HEK293 (cell line): ENCODE results near the gene H3-3A.

Experiments
- CTCF ChIA-PET: fragments of 350-600 bp; formaldehyde crosslinking; extraction: SDS; loops from one replicate; lab custom pipeline; 2021; ENCODE audit warnings: antibody characterized with exemption; lab: Yijun Ruan, JAX
- POLR2A ChIA-PET: fragments of 300-600 bp; formaldehyde crosslinking; extraction: SDS; loops from one replicate; lab custom pipeline; 2020; ENCODE audit warnings: antibody characterized with exemption, inconsistent platforms; lab: Yijun Ruan, JAX
- H3K27ac ChIP-seq: fragments of 200-500 bp; sonication (Bioruptor generic); 2 replicates; pipeline ENCODE4 v1.5.1; 2014; ENCODE audit warnings: low read depth, low read length, control low read depth, inconsistent platforms; ENCODE audit errors: extremely low read depth
- H3K36me3 ChIP-seq, 2 experiments: fragments of 200-500 bp in 1 of 2; sonication (Bioruptor generic) in 1 of 2; 1 replicate in 1 of 2; 2 replicates in 1 of 2; pipeline ENCODE4 v1.5.1; 2014 to 2017; ENCODE audit warnings: inconsistent platforms in 2 of 2, low read length in 2 of 2; ENCODE audit not compliant: control insufficient read depth in 2 of 2, insufficient read depth in 1 of 2
- H3K4me1 ChIP-seq: fragments of 200-500 bp; sonication (Bioruptor generic); 2 replicates; pipeline ENCODE4 v1.5.1; 2014; ENCODE audit warnings: mild to moderate bottlenecking, low read length, inconsistent platforms; ENCODE audit not compliant: control insufficient read depth, insufficient read depth
- H3K4me3 ChIP-seq: 2 replicates; pipeline ENCODE4 v1.5.1; 2011; ENCODE audit warnings: low read depth, mild to moderate bottlenecking, control low read depth, low read length, moderate library complexity
- H3K9me3 ChIP-seq: fragments of 200-500 bp; sonication (Bioruptor generic); 2 replicates; pipeline ENCODE4 v1.5.1; 2014; ENCODE audit warnings: low read depth, low read length, inconsistent platforms; ENCODE audit not compliant: control insufficient read depth, insufficient read depth
- FEZF1 ChIP-seq: fragments of 450-650 bp; formaldehyde crosslinking; IDR thresholded peaks from 2 replicates; pipeline ENCODE4 v1.5.1; 2016; ENCODE audit warnings: missing biosample characterization, missing genetic modification characterization
- GLIS2 ChIP-seq: fragments of 450-650 bp; formaldehyde crosslinking; IDR thresholded peaks from 2 replicates; pipeline ENCODE4 v1.5.1; 2016; ENCODE audit warnings: missing biosample characterization, missing genetic modification characterization
- INSM2 ChIP-seq: fragments of 450-650 bp; formaldehyde crosslinking; IDR thresholded peaks from 2 replicates; pipeline ENCODE4 v1.5.1; 2016; ENCODE audit warnings: missing biosample characterization, missing genetic modification characterization
- KLF17 ChIP-seq: fragments of 450-650 bp; formaldehyde crosslinking; IDR thresholded peaks from 2 replicates; pipeline ENCODE4 v1.5.1; 2016; ENCODE audit warnings: missing biosample characterization, missing genetic modification characterization
- KLF7 ChIP-seq: fragments of 450-650 bp; formaldehyde crosslinking; IDR thresholded peaks from 2 replicates; pipeline ENCODE4 v1.5.1; 2016; ENCODE audit warnings: missing biosample characterization, missing genetic modification characterization, borderline replicate concordance
- PBX3 ChIP-seq: sonication (generic); formaldehyde crosslinking; IDR thresholded peaks from 2 replicates; pipeline ENCODE4 v1.8.1; 2022; ENCODE audit warnings: mild to moderate bottlenecking, moderate library complexity, missing genetic modification reagents
- SCRT2 ChIP-seq: fragments of 450-650 bp; formaldehyde crosslinking; IDR thresholded peaks from 2 replicates; pipeline ENCODE4 v1.5.1; 2016; ENCODE audit warnings: missing biosample characterization, missing genetic modification characterization
- SP2 ChIP-seq: fragments of 450-650 bp; formaldehyde crosslinking; IDR thresholded peaks from 2 replicates; pipeline ENCODE4 v1.5.1; 2016; ENCODE audit warnings: missing biosample characterization, missing genetic modification characterization
- TCF7L2 ChIP-seq: IDR thresholded peaks from 2 replicates; pipeline ENCODE4 v1.6.1; 2011; ENCODE audit warnings: low read depth, mild to moderate bottlenecking, inconsistent platforms, low read length, moderate library complexity, borderline replicate concordance
- ZBTB21 ChIP-seq: fragments of 450-650 bp; formaldehyde crosslinking; IDR thresholded peaks from 2 replicates; pipeline ENCODE4 v1.5.1; 2017; ENCODE audit warnings: missing biosample characterization, missing genetic modification characterization
- ZBTB7A ChIP-seq: fragments of 450-650 bp; formaldehyde crosslinking; IDR thresholded peaks from 2 replicates; pipeline ENCODE4 v1.5.1; 2016; ENCODE audit warnings: low read depth, missing biosample characterization, missing genetic modification characterization
- ZBTB8A ChIP-seq: fragments of 450-650 bp; formaldehyde crosslinking; IDR thresholded peaks from 2 replicates; pipeline ENCODE4 v1.5.1; 2016; ENCODE audit warnings: missing biosample characterization, missing genetic modification characterization
- ZEB2 ChIP-seq: fragments of 450-650 bp; formaldehyde crosslinking; IDR thresholded peaks from 2 replicates; pipeline ENCODE4 v1.5.1; 2016; ENCODE audit warnings: missing biosample characterization, missing genetic modification characterization
- ZFP69B ChIP-seq: fragments of 450-650 bp; formaldehyde crosslinking; IDR thresholded peaks from 2 replicates; pipeline ENCODE4 v1.5.1; 2016; ENCODE audit warnings: missing biosample characterization, missing genetic modification characterization
- ZNF121 ChIP-seq: fragments of 450-650 bp; formaldehyde crosslinking; IDR thresholded peaks from 2 replicates; pipeline ENCODE4 v1.5.1; 2016; ENCODE audit warnings: missing biosample characterization, missing genetic modification characterization
- ZNF138 ChIP-seq: fragments of 450-650 bp; formaldehyde crosslinking; IDR thresholded peaks from 2 replicates; pipeline ENCODE4 v1.5.1; 2016; ENCODE audit warnings: missing biosample characterization, missing genetic modification characterization, borderline replicate concordance
- ZNF155 ChIP-seq: fragments of 450-650 bp; formaldehyde crosslinking; IDR thresholded peaks from 2 replicates; pipeline ENCODE4 v1.5.1; 2016; ENCODE audit warnings: missing biosample characterization, missing genetic modification characterization
- ZNF350 ChIP-seq: fragments of 450-650 bp; formaldehyde crosslinking; IDR thresholded peaks from 2 replicates; pipeline ENCODE4 v1.5.0; 2017; ENCODE audit warnings: missing biosample characterization, mild to moderate bottlenecking, missing genetic modification characterization
- ZNF416 ChIP-seq: fragments of 450-650 bp; formaldehyde crosslinking; IDR thresholded peaks from 2 replicates; pipeline ENCODE4 v1.5.1; 2016; ENCODE audit warnings: missing biosample characterization, missing genetic modification characterization
- ZNF423 ChIP-seq: fragments of 450-650 bp; formaldehyde crosslinking; IDR thresholded peaks from 2 replicates; pipeline ENCODE4 v1.5.1; 2016; ENCODE audit warnings: missing biosample characterization, missing genetic modification characterization
- ZNF501 ChIP-seq: fragments of 450-650 bp; formaldehyde crosslinking; IDR thresholded peaks from 2 replicates; pipeline ENCODE4 v1.5.1; 2016; ENCODE audit warnings: missing biosample characterization, missing genetic modification characterization
- ZNF521 ChIP-seq: fragments of 450-650 bp; formaldehyde crosslinking; IDR thresholded peaks from 2 replicates; pipeline ENCODE4 v1.5.1; 2017; ENCODE audit warnings: missing biosample characterization, mild to moderate bottlenecking, missing genetic modification characterization
- ZNF549 ChIP-seq: fragments of 450-650 bp; IDR thresholded peaks from 2 replicates; pipeline ENCODE4 v1.5.1; 2018; ENCODE audit warnings: missing biosample characterization, missing genetic modification characterization, mild to moderate bottlenecking, inconsistent platforms, moderate library complexity
- ZNF621 ChIP-seq: fragments of 450-650 bp; formaldehyde crosslinking; IDR thresholded peaks from 2 replicates; pipeline ENCODE4 v1.5.1; 2017; ENCODE audit warnings: missing biosample characterization, missing genetic modification characterization
- ZNF658 ChIP-seq: fragments of 450-650 bp; formaldehyde crosslinking; IDR thresholded peaks from 2 replicates; pipeline ENCODE4; 2016; ENCODE audit warnings: missing biosample characterization, missing genetic modification characterization
- ZNF707 ChIP-seq: fragments of 450-650 bp; formaldehyde crosslinking; IDR thresholded peaks from 2 replicates; pipeline ENCODE4 v1.5.1; 2016; ENCODE audit warnings: missing biosample characterization, missing genetic modification characterization
- ZNF785 ChIP-seq: fragments of 450-650 bp; formaldehyde crosslinking; IDR thresholded peaks from 2 replicates; pipeline ENCODE4 v1.5.1; 2016; ENCODE audit warnings: missing biosample characterization, missing genetic modification characterization
- ZSCAN23 ChIP-seq: fragments of 450-650 bp; formaldehyde crosslinking; IDR thresholded peaks from 2 replicates; pipeline ENCODE4 v1.5.1; 2016; ENCODE audit warnings: missing biosample characterization, missing genetic modification characterization
- ZSCAN4 ChIP-seq: fragments of 450-650 bp; formaldehyde crosslinking; IDR thresholded peaks from 2 replicates; pipeline ENCODE4 v1.5.1; 2017; ENCODE audit warnings: missing biosample characterization, missing genetic modification characterization
- TF ChIP-seq, protein P1 (sequence below): fragments of 450-650 bp; IDR thresholded peaks from 2 replicates; pipeline ENCODE4 v1.5.1; 2018; ENCODE audit warnings: missing biosample characterization, mild to moderate bottlenecking, missing genetic modification characterization
- TF ChIP-seq, protein P2 (sequence below): fragments of 450-650 bp; formaldehyde crosslinking; IDR thresholded peaks from 2 replicates; pipeline ENCODE4 v1.5.1; 2016; ENCODE audit warnings: missing biosample characterization, missing genetic modification characterization

The H3-3A gene

DNA sequence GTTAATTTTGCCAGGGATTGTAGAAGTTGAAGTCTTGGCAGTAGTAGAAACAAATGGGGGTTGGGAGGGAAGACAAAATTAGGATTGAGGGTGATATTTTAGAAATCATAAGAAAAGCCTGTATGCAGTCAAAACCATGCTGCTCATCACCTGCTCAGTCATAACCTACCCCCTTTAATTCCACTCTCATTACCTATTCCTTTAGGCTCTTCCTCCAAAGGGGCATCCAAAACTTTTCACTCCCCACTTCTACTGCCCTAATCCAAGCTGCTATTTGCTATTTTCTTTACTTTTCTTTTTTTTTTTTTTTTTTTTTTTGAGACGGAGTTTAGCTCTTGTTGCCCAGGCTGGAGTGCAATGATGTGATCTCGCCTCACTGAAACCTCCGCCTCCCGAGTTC is 11.5 kb downstream of the H3-3A start (continued):
- TF ChIP-seq, protein P1, sequence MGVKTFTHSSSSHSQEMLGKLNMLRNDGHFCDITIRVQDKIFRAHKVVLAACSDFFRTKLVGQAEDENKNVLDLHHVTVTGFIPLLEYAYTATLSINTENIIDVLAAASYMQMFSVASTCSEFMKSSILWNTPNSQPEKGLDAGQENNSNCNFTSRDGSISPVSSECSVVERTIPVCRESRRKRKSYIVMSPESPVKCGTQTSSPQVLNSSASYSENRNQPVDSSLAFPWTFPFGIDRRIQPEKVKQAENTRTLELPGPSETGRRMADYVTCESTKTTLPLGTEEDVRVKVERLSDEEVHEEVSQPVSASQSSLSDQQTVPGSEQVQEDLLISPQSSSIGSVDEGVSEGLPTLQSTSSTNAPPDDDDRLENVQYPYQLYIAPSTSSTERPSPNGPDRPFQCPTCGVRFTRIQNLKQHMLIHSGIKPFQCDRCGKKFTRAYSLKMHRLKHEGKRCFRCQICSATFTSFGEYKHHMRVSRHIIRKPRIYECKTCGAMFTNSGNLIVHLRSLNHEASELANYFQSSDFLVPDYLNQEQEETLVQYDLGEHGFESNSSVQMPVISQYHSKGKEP (tag by site-specific recombination): no peak
- TF ChIP-seq ZNF501 (no peak), SP2 (tag by site-specific recombination) (no peak), ZSCAN4 (tag by site-specific recombination) (no peak), FEZF1 (tag by site-specific recombination) (no peak), ZNF138 (tag by site-specific recombination) (no peak), ZNF658 (tag by site-specific recombination) (no peak), KLF17 (tag by site-specific recombination) (no peak), TCF7L2 (no peak), ZNF549 (no peak), ZNF521 (tag by site-specific recombination) (no peak), ZEB2 (no peak), ZFP69B (tag by site-specific recombination) (no peak), ZSCAN23 (no peak), ZBTB21 (tag by site-specific recombination) (no peak), PBX3 (CRISPR knock-in tag) (no peak), KLF7 (tag by site-specific recombination) (no peak)
- TF ChIP-seq, all 188 proteins: peak for 6

GRCh38 chr1:226076378-226076777 is 13.9 kb downstream of the H3-3A start:
- peaks cover 20 to 21% of the 10 kb centered on the region in 2 experiments for H3K36me3 ChIP-seq
- CTCF ChIA-PET: interaction anchor here (1.3 to 4.8 kb wide), 3 partner anchors 11 to 49 kb away, joined by 4 to 34 read pairs (median 6); no protein-coding TSS in a partner anchor
- POLR2A ChIA-PET: interaction anchor here (0.8 to 2.6 kb wide), 2 partner anchors 10 to 14 kb away, joined by 3 to 21 read pairs; partner anchors contain the start of gene H3-3A
- no peak for TF ChIP-seq ZNF621
- peak; percentile 94 for TF ChIP-seq ZNF121 (tag by site-specific recombination)
- TF ChIP-seq ZNF416 (tag by site-specific recombination): no peak
- TF ChIP-seq ZBTB8A: no peak
- peak; percentile 38; the same call in 1 of the 2 replicates for TF ChIP-seq SCRT2 (tag by site-specific recombination)
- no peak for TF ChIP-seq ZNF350
- TF ChIP-seq PBX3 (CRISPR knock-in tag): no peak
- TF ChIP-seq ZBTB7A (tag by site-specific recombination): no peak
- TF ChIP-seq ZNF423: no peak
- TF ChIP-seq ZNF785 (tag by site-specific recombination): no peak
- no peak for TF ChIP-seq ZNF501
- no peak for TF ChIP-seq ZNF155 (tag by site-specific recombination)
- no peak for TF ChIP-seq GLIS2 (tag by site-specific recombination)
- TF ChIP-seq INSM2 (tag by site-specific recombination): no peak
- TF ChIP-seq ZNF549: no peak
- TF ChIP-seq, protein P2, sequence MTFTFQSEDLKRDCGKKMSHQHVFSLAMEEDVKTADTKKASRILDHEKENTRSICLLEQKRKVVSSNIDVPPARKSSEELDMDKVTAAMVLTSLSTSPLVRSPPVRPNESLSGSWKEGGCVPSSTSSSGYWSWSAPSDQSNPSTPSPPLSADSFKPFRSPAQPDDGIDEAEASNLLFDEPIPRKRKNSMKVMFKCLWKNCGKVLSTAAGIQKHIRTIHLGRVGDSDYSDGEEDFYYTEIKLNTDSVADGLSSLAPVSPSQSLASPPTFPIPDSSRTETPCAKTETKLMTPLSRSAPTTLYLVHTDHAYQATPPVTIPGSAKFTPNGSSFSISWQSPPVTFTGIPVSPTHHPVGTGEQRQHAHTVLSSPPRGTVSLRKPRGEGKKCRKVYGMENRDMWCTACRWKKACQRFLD (tag by site-specific recombination): no peak
- no peak for TF ChIP-seq ZNF707 (tag by site-specific recombination)

More at GRCh38 chr1:226076378-226076777, 13.9 kb downstream of the H3-3A start:
- no peak overlapping the region for H3K4me3 ChIP-seq
- no peaks in the 10 kb centered on the region for H3K4me1 ChIP-seq
- no peak overlapping the region for H3K27ac ChIP-seq
- no peaks in the 10 kb centered on the region for H3K9me3 ChIP-seq
